PC-3 (cell line): ENCODE measurements around the gene ADGRG1. TPM values are rescaled to one million over a fixed set of nuclear protein-coding genes. Genes with fewer than 3 reads are reported as not detected.

Experiments used
- ATAC-seq: fragments of 200-7000 bp; cut with Tn5 transposase; 2 replicates; pipeline ENCODE4 v1.9.1; 2020; ENCODE audit warnings: mild to moderate bottlenecking, moderate library complexity
- BruUV-seq: library from RNA; stranded (reverse); fragments of 400-500 nt; replicated peaks from 2 replicates; lab custom pipeline; 2021; lab: Mats Ljungman, UMichigan
- CTCF ChIA-PET: fragments of 300-600 bp; sonication (Branson Sonifier 250); formaldehyde crosslinking; loops from one replicate; lab custom pipeline; 2022; ENCODE audit warnings: antibody characterized with exemption; lab: Charles Lee
- POLR2A ChIA-PET: fragments of 300-600 bp; sonication (Branson Sonifier 250); formaldehyde crosslinking; loops from one replicate; lab custom pipeline; 2022; ENCODE audit warnings: antibody characterized with exemption; ENCODE audit not compliant: unreplicated experiment; lab: Charles Lee
- DNase-seq: peaks from one replicate; pipeline ENCODE4 v3.0.0-alpha.2; 2015
- H2AFZ ChIP-seq: fragments of 300-600 bp; sonication (generic); 2 replicates; pipeline ENCODE4 v1.6.0; 2016; ENCODE audit warnings: antibody characterized with exemption, low read length
- H3F3A ChIP-seq: fragments of 300-600 bp; sonication (generic); one replicate; pipeline ENCODE4 v1.6.0; 2017; ENCODE audit warnings: antibody characterized with exemption, low read length, control low read depth, mild to moderate bottlenecking; ENCODE audit not compliant: unreplicated experiment
- H3K27ac ChIP-seq: fragments of 300-600 bp; sonication (generic); 2 replicates; pipeline ENCODE4 v1.5.1; 2016; ENCODE audit warnings: mild to moderate bottlenecking, low read length
- H3K27me3 ChIP-seq: fragments of 300-600 bp; sonication (generic); 2 replicates; pipeline ENCODE4 v1.6.1; 2016; ENCODE audit warnings: low read length, mixed read lengths
- H3K36me3 ChIP-seq: fragments of 300-600 bp; sonication (generic); 2 replicates; pipeline ENCODE4 v1.6.1; 2016; ENCODE audit warnings: low read depth, mixed run types, low read length, mixed read lengths
- H3K4me1 ChIP-seq: fragments of 300-600 bp; sonication (generic); 2 replicates; pipeline ENCODE4 v1.5.1; 2016; ENCODE audit warnings: low read length; ENCODE audit not compliant: insufficient read depth
- H3K4me2 ChIP-seq: fragments of 300-600 bp; sonication (generic); 2 replicates; pipeline ENCODE4 v1.6.0; 2016; ENCODE audit warnings: low read length
- H3K4me3 ChIP-seq: fragments of 300-600 bp; sonication (generic); 2 replicates; pipeline ENCODE4 v1.5.1; 2016; ENCODE audit warnings: mild to moderate bottlenecking, low read length, mixed read lengths
- H3K79me2 ChIP-seq: fragments of 300-600 bp; sonication (generic); 2 replicates; pipeline ENCODE4 v1.6.1; 2017; ENCODE audit warnings: low read length, mixed read lengths
- H3K9ac ChIP-seq: fragments of 300-600 bp; sonication (generic); 2 replicates; pipeline ENCODE4 v1.6.0; 2016; ENCODE audit warnings: mild to moderate bottlenecking, low read length
- H3K9me2 ChIP-seq: fragments of 300-600 bp; sonication (generic); replicated peaks from 2 replicates; pipeline ENCODE4 v1.6.1; 2016; ENCODE audit warnings: mixed run types, low read length, mixed read lengths
- H3K9me3 ChIP-seq: fragments of 300-600 bp; sonication (generic); 2 replicates; pipeline ENCODE4 v1.6.1; 2016; ENCODE audit warnings: low read length, mixed read lengths
- H4K20me1 ChIP-seq: fragments of 300-600 bp; sonication (generic); 2 replicates; pipeline ENCODE4 v1.6.1; 2016; ENCODE audit warnings: low read length, mixed read lengths
- EZH2 ChIP-seq: fragments of 300-600 bp; sonication (generic); IDR thresholded peaks from one replicate; pipeline ENCODE4 v1.6.1; 2017; ENCODE audit warnings: antibody characterized with exemption, mild to moderate bottlenecking, low read length; ENCODE audit not compliant: unreplicated experiment
- EZH2phosphoT487 ChIP-seq: fragments of 300-600 bp; sonication (generic); IDR thresholded peaks from 2 replicates; pipeline ENCODE4 v1.6.1; 2018; ENCODE audit warnings: mild to moderate bottlenecking, antibody characterized with exemption, low read length, borderline replicate concordance
- intact Hi-C: fragments of 100-400 bp; cut with micrococcal nuclease; formaldehyde crosslinking; loops from 2 replicates; pipeline ENCODE4 v1.9.0; 2023
- total RNA-seq: library from RNA; depleted of rRNA; stranded (reverse); fragments of >200 nt; gene quantifications from 2 replicates; pipeline ENCODE4 v1.2.3, GENCODE V29; 2014
- TF ChIP-seq, protein P1 (sequence below): fragments of 300-600 bp; sonication (generic); conservative IDR thresholded peaks from 2 replicates; pipeline ENCODE4 v1.5.1; 2017; ENCODE audit warnings: antibody characterized with exemption, low read depth, mild to moderate bottlenecking, low read length

The ADGRG1 gene
- total RNA-seq, 1 experiment from 2014 or later: 33.7 TPM

DNA sequence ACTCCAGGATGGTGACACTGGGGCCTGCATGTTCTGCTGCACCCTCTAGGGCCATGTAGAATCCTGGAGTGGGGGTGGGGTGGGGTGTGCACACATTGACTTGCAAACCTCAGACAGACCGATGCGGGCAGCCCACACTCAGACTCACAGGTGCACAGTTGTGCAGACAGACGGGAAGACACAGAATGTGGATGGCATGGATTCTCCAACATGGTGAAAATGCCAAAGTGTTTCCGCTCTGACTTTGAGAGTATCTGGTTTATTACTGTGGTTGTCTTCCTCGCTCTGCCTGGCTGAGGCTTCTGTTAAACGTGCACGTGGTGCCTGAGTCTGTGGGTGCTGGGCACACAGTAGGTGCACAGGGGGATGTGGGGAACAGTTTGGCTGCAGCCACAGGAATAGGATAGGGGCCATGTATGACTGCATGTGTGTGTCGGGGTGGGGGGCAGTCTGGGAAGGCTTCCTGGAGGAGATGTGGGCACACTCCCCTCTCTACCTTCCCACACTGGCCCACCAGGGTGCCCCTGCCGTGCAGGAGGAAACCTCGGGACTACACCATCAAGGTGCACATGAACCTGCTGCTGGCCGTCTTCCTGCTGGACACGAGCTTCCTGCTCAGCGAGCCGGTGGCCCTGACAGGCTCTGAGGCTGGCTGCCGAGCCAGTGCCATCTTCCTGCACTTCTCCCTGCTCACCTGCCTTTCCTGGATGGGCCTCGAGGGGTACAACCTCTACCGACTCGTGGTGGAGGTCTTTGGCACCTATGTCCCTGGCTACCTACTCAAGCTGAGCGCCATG is 30.6 kb downstream of the ADGRG1 start:
- CTCF ChIA-PET: no interaction called here
- Histone ChIP-seq H3K9ac (no peak overlapping the region), H3K4me1 (peaks cover 3% of the 10 kb centered on the region; the same call in 1 of the 2 replicates), H3K9me2 (no peaks in the 10 kb centered on the region), H3F3A (no peaks in the 10 kb centered on the region), H3K9me3 (no peaks in the 10 kb centered on the region), H3K27me3 (no peaks in the 10 kb centered on the region), H3K4me2 (no peak overlapping the region), H3K36me3 (peaks cover 6% of the 10 kb centered on the region; the same call in 1 of the 2 replicates), H4K20me1 (no peaks in the 10 kb centered on the region), H3K27ac (no peak overlapping the region), H3K4me3 (no peak overlapping the region), H3K79me2 (no peaks in the 10 kb centered on the region), H2AFZ (no peak overlapping the region)
- POLR2A ChIA-PET: no interaction called here
- BruUV-seq: no TSS peak
- intact Hi-C loops: no loop called here
- ATAC-seq (no peak), DNase-seq (no peak)
- TF ChIP-seq EZH2 (no peak), EZH2phosphoT487 (no peak)
- TF ChIP-seq, protein P1, sequence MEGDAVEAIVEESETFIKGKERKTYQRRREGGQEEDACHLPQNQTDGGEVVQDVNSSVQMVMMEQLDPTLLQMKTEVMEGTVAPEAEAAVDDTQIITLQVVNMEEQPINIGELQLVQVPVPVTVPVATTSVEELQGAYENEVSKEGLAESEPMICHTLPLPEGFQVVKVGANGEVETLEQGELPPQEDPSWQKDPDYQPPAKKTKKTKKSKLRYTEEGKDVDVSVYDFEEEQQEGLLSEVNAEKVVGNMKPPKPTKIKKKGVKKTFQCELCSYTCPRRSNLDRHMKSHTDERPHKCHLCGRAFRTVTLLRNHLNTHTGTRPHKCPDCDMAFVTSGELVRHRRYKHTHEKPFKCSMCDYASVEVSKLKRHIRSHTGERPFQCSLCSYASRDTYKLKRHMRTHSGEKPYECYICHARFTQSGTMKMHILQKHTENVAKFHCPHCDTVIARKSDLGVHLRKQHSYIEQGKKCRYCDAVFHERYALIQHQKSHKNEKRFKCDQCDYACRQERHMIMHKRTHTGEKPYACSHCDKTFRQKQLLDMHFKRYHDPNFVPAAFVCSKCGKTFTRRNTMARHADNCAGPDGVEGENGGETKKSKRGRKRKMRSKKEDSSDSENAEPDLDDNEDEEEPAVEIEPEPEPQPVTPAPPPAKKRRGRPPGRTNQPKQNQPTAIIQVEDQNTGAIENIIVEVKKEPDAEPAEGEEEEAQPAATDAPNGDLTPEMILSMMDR: no peak

- intact Hi-C loops: no loop called here
- CTCF ChIA-PET: no interaction called here
Observed at GRCh38 chr16:57660715-57661463, 32.5 kb downstream of the ADGRG1 start.

More at GRCh38 chr16:57660715-57661463, 32.5 kb downstream of the ADGRG1 start:
- no peak for DNase-seq
- Histone ChIP-seq H3K9me3 (no peaks in the 10 kb centered on the region), H4K20me1 (no peaks in the 10 kb centered on the region), H3K36me3 (peaks cover 6% of the 10 kb centered on the region; the same call in 1 of the 2 replicates), H3K9me2 (no peaks in the 10 kb centered on the region), H2AFZ (no peak overlapping the region), H3K79me2 (no peaks in the 10 kb centered on the region), H3K27ac (no peak overlapping the region), H3K9ac (no peak overlapping the region), H3K4me3 (no peak overlapping the region), H3K27me3 (no peaks in the 10 kb centered on the region), H3K4me1 (no peaks in the 10 kb centered on the region), H3F3A (no peaks in the 10 kb centered on the region), H3K4me2 (no peak overlapping the region)
- no peak for ATAC-seq
- POLR2A ChIA-PET: no interaction called here
- TF ChIP-seq EZH2: no peak
- TF ChIP-seq, protein P1: no peak
- no peak for TF ChIP-seq EZH2phosphoT487
- no TSS peak for BruUV-seq
